Stimulated activated CD4-positive, alpha-beta T cell treated with anti-CD3 and anti-CD28 coated beads, Interleukin-2, amount 100 ng/mL, for 48 hours (primary cell): ENCODE measurements around the gene FABP3.

Experiments
- DNase-seq, 2 donors: peaks; one replicate each; pipeline ENCODE4 v3.0.0-alpha.2; 2020

The FABP3 gene

GRCh38 chr1:31373056-31373896, at the start of gene FABP3:
FABP3 (minus strand) TSS chr1:31373076; CDS start chr1:31373014, 62 bp downstream.
- peak in 1 of 2 donors; percentile 29 for DNase-seq

GRCh38 chr1:31421371-31422040, 48.6 kb upstream of the FABP3 start:
- DNase-seq: no peak

GRCh38 chr1:31420716-31421115, 47.8 kb upstream of the FABP3 start:
- no peak for DNase-seq

GRCh38 chr1:31418626-31419323, 45.9 kb upstream of the FABP3 start:
- DNase-seq: no peak

DNA sequence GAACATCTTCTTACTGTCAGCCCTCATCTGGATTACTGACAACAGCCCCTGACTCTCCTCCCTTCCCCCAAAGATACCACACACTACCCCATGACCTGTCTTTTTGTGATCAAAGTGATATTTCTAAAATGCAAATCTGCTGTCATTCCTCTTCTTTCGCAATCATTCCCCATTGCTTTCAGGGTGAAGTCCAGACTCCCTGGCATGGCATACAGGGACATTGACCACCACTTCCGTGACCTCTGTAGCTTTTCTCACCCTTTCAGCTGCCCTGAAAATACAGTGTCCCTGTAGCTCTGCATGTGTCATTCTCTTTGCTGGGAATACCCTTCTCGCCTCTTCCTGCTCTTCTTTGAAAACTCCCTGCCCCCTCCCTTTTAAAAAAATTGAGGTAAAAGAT, 44.3 kb upstream of the FABP3 start:
- DNase-seq: no peak

- no peak for DNase-seq
Observed at GRCh38 chr1:31416101-31416736, 43.3 kb upstream of the FABP3 start.

GRCh38 chr1:31415658-31416057, 42.8 kb upstream of the FABP3 start:
- no peak for DNase-seq

DNA sequence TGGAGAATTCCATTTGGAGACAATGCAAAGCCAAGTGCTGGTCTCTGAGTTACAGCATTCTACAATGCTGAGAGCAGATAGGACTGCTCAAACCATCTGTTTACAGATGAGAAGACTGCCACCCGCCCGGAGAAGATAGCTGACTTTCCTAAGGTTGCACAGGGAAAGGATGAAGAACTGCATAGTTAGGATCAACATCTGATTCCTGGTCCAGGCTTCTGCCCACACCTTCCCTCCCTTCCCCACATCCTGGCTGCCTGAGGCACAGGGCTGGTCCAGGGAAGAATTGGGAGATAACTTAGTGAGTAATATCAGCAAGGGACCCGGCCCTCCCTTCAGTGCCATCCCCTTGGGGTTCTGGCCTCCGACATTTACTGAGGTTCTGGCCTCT, 42.1 kb upstream of the FABP3 start:
- no peak for DNase-seq

DNA sequence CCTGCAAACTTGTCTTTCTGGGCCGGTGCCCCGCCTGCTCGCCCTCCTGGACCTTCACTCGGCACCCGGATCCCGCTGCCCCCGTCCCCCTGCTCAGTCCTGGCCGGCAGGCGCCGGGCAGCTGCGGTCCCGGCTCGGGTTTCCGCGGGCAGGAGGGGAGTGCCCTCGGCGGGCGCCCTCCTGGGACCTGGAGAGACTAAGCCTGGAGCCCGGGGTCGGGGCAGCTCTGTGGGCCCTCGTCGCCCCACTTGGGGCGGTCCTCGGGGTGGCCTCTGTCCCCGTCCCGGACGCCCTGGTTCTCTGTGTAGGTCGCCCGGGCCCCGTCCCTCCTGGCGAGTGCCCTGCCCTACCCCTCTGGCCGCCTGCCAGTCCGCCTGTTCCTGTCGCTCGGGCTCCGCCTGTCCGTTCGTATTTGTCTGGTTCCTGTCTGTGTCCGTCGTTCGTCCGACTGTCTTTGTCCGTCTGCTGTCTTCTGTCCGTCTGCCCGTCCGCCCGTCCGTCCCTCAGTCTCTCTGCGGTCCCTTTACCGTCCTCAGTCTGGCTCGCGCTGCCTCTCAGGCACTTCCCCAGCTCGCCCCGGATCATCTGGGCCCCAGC, 40.6 kb upstream of the FABP3 start:
- DNase-seq: no peak

GRCh38 chr1:31412732-31413404, 40.0 kb upstream of the FABP3 start, which contains the start of gene SERINC2:
SERINC2 (plus strand) TSS chr1:31413213; CDS start chr1:31413266, 53 bp downstream.
- no peak for DNase-seq

DNA sequence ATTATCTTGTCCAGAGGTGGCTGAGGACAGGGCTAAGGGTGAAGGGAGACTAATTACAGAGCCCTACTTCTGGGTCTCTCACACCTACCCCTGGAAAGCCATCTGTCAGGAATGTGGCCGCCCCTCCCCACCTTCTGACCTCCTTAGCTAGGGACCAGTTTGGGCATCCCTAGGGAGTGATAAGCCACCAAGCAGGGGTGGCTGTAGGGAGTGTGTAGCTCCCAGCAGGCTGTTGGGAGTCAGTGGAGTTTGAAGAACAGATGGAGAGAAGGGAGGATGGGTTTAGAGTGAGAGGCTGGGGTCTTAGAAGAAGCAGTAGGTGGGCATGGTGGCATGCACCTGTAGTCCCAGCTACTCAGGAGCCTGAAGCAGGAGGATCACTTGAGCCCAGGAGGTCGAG, 39.3 kb upstream of the FABP3 start:
- no peak for DNase-seq

GRCh38 chr1:31410871-31411270, 38.0 kb upstream of the FABP3 start:
- no peak for DNase-seq

GRCh38 chr1:31409946-31410858, 37.3 kb upstream of the FABP3 start:
- no peak for DNase-seq

GRCh38 chr1:31408788-31409318, 36.0 kb upstream of the FABP3 start:
- DNase-seq: no peak

DNA sequence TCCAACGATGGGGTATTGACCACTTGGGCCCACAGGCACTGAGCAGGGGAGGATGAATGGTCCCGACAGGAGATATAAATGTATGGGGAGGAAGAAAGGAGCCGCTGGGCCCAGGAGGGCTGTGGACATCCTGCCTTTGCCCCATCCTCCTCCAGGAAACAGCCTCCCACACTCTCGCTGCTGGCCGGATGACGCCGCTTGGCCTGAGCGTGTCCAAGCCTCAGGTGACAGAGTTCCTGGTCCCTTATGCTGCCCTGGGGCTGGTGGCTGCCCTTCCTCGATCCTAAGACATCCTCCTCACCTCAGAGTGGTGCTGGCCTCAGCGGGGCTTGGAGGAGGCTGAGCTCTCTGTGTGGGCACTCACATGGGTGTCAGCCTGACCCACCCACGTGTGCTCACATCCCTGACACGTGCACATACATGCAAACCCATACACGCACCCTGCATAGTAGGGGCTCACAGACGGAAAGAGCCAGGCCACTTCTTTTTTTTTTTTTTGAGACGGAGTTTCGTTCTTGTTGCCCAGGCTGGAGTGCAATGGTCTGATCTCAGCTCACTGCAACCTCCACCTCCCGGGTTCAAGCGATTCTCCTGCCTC, 34.3 kb upstream of the FABP3 start:
- no peak for DNase-seq

- no peak for DNase-seq
Observed at GRCh38 chr1:31405578-31406245, 32.8 kb upstream of the FABP3 start.

- no peak for DNase-seq
Observed at GRCh38 chr1:31401241-31401640, 28.4 kb upstream of the FABP3 start.

- no peak for DNase-seq
Observed at GRCh38 chr1:31400393-31400792, 27.5 kb upstream of the FABP3 start.

DNA sequence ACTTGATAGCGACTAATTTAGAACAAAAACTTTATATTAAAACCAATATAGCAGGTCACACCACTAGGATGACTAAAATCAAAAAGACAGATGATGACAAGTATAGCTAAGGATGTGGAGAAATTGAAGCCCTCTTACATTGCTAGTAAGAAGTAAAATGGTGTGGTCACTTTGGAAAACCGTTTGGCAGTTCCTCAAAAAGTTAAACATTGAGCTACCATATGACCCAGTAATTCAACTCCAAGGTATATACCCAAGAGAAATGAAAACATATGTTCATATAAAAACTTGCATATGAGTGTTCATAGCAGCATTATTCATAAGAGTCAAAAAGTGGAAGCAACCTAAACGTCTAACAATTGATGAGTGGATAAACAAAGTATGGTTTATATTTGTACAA, 27.1 kb upstream of the FABP3 start:
- DNase-seq: no peak

DNA sequence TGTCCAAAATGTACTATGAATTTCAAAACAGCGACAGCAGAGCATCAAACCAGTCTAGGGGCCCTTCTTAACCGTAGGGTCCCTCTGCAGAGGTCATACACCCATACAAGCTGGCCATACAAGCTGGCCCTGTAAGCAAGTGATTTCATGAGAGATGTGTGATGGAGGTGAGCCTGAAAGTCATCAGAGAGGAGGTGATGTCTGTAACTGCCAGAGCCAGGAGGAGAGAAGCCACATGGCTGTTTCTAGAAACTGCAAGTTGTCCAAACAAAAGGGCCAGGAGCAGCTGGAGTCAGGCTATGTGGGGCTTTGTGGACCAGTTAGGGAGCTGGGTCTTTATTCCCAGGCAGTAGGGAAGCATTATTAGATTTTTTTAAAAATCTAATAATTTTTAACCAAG, 25.4 kb upstream of the FABP3 start:
- DNase-seq: no peak
